ENCODE data around the gene MVB12B. TPM values are rescaled to one million over a fixed set of nuclear protein-coding genes. Genes with fewer than 3 reads are reported as not detected.

The MVB12B gene
- total RNA-seq, 1 experiment from 2014 or later, result 6.2 TPM

DNA sequence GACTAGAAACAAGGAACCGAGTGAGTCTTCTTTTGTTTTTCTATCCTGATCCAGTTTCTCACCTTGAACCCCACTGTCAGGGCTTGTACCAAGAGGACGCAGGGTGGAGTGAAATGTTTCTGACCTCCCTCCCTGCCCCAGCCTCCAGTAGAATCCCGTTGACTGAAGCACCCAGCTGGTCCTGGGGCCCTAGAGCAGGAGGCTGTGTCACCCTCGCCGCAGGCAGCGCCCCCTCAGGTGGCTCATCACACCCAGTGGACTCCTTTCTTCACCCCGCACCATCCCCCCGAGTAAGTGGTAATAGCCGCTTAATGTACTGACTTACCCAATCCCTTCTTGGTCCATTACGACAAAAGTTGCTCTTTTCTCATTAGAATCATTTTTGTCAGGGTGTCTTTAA is 53.8 kb downstream of the MVB12B start:
- no peak for DNase-seq (ENCODE audit: low read depth)

DNA sequence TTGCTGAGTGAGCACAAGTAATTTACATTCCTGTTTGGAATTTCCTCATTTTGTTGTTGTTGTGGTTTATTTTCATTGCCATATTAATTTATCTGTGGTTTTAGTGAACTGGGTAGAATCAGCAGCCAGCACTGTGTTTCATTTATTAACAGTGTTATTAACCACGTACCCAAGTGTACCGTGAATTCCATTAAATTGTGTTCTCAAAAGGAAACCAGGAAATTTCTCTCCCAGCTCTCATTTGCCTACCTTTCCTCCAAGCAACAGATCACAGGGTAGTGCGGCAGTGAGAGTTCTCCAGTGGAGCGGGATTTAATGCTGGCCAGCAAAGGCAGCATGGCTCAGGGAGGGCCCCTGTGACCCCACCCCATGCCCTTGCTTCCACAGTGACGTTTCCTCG is 54.6 kb downstream of the MVB12B start:
- DNase-seq (ENCODE audit: low read depth), result no peak

DNA sequence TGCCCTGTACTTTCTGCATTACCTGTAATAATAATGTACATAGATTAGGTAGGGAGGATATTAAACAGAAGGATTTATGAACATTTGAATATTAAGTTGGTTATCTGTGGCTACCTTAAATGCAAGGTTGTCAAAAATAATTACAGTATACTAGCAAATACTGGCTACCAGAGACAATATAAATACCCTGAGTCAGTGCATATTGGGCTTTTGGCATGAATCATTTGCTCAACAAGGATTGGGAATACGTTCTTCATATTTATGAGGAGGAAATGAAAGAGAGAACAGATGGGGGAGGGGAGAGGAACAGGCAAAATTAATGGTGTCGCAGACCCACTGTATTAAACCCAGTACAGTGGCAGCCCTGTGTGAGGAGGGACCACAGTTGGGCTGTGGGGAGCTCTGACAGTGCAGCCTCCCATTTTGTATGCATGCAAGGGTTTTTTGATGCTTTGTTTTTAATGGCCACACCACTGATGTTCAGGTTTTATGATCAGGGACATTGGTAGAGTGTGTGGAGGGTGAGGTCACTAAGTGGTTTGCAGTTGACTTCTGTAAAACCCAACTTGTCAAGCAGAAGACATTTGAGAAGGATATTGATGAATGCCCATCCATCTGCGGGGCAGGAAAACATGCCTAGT is 56.9 kb downstream of the MVB12B start:
- no peak for DNase-seq (ENCODE audit: low read depth)

DNA sequence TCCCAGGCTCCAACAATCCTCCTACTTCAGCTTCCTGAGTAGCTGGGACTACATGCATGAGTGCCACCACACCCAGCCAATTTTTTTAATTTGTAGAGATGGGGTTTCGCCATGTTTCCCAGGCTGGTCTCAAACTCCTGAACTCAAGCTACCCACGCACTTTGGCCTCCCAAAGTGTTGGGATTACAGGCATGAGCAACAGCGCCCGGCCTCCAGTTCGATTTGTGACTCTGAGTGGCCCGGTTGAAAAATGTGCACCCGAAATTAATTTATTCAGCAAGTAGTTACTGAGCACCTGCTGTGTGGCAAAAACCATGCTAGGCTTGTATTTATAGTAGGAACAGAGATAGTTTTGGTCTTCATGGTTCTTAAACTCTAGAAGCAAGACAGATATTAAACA is 58.3 kb downstream of the MVB12B start:
- no peak for DNase-seq (ENCODE audit: low read depth)

DNA sequence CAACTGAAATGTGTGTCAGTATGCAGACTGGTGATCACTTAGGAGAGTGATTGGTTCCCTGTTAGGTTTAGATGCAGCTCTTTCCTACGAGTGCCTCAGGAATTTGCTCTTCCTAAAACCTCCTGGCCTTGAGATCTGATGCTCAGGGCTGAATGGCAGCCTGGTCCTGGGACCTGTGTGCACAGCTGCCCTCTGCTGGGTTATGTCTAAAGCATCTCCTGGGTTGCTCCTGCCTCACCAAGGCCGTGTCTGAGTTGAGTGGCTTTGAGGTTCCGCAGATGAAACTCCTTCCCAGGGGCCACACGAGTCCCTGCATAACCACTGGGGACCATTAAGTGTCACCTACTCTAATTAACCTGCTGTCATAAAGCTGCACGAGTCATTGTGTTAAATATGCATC is 59.5 kb downstream of the MVB12B start:
- no peak for DNase-seq (ENCODE audit: low read depth)

DNA sequence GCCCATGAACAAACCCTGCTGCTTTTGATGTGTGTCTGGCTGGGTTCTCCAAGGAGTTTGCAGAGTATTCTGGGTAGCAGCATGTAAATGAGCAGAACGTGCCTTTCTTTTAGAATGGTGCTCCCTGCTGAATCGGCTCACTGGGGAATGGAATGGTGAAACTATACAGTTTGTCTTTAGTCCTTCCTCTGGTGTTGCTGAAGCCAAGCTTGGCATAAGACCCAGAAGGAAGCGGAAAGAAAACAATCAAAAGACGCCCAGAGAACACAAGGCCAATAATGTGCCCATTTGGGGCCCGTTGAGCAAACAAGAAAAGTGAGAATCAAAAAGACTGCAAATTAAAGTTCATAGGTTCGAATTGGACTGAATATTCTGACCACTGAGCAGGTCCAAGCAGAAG is 60.1 kb downstream of the MVB12B start:
- no peak for DNase-seq (ENCODE audit: low read depth)

DNA sequence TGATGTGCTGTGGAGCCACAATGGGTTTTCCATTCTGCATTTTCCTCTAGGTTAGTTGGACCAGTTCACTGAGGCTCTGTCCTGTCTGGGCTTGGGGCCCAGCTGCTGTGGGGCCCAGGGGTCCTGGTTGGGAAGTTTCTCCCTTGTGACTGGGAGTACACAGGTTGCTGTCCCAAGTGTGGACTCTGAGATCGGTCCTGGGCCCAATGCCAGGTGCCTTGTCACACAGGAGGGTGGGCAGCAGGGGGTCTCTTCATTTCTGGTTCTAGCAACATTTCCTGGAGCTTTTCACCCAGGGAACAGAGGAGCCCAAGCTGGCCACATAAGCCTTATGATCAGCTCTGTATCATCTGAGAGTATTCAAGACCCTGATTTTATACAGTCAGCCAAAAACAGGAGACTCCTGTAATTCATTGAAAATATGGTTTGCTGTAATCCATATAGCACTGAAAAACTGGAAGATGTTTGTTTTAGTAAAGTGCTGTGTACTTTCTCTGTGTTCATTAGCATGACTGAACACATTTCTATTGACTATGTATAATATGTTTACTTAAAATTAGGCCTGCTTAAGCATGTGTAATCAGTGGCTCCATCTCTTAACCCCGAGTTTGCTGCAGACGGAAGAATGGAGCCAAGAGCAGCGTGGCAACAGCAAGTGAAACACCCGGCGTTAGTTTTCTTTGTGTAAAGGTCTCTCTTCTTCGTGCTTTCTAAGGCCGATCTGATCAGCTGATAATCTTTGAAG is 62.5 kb downstream of the MVB12B start:
- DNase-seq (ENCODE audit: low read depth), result no peak

DNA sequence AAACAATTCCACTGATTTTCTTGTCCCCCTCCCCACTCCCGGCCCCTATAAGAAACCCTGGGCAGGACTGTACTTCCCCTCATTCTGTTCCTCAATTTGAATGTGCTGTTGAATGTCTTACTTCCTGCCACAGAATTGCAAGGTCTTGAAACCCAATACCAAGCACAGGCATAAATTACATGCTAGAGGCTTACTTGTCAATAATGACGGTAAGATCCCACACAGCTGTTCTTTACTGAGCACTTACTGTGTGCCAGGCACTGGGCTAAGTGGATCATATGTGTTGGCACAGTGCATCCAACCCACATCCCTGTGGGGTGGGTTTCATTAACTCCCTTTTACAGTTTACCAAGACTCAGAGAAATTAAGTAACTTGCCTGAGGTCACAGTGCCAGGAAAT is 63.4 kb downstream of the MVB12B start:
- DNase-seq (ENCODE audit: low read depth), result no peak

DNA sequence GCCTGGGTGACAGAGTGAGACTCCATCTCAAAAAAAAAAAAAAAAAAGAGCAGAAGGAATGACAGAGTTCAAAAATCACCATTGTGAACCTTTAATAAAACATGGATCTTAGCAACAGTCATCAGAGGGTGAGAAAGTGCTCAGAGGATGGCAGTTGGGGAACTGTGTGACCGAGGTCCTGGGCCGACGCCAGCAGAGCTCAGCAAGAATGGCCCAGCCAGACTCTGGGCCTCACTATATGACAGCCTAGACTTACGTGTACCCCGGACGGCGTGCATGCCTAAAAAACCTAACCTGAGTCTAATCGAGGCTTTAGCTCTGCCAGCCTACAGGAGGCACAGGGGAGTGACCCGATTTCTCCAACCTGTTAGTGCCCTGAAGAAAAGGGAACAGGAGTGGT is 64.3 kb downstream of the MVB12B start:
- DNase-seq (ENCODE audit: low read depth), result no peak

DNA sequence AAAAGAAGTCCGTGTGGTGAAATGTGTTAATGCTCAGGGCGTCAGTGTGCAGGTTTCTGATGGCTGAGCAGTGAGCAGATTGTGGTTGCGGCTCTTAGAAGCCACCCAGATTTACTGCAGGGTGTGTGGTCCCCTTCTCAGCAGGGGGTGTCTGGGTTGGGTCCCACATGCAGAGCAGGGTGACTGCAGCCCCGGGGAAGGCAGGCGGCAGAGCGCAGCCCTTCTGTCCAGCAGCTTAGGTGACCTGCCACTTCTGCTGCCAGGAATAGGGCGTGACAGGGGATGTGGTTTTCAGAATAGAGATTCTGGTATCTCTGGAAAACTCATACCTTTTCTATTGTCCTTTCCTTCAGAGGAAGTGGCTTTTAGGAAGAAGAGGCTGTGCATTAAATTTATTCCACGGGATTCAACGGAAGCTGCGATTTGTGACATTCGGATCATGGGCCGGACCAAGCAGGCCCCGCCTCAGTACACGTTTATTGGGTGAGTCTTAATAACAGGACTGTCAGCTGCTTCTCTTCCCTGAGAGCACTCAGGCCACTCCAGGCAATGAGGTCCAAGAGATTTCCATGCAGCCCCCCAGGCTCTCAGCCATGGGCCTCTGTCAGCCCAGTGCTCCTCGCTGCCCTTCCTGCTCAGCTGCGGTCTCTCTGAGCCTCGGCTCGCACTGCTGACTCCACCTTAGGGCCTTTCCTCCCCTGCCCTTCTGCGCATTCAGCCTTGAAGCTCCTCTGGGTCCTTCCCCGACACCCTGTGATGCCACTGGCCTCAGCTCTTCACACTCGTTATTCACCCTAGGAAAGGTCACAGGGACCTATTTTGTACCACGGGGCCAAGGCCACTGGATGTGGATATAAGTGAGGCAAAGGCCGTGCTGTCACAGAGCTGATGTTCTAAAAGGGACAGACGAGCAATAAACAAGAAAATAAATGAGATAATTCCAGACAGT is 65.4 kb downstream of the MVB12B start:
- DNase-seq (ENCODE audit: low read depth), result no peak

DNA sequence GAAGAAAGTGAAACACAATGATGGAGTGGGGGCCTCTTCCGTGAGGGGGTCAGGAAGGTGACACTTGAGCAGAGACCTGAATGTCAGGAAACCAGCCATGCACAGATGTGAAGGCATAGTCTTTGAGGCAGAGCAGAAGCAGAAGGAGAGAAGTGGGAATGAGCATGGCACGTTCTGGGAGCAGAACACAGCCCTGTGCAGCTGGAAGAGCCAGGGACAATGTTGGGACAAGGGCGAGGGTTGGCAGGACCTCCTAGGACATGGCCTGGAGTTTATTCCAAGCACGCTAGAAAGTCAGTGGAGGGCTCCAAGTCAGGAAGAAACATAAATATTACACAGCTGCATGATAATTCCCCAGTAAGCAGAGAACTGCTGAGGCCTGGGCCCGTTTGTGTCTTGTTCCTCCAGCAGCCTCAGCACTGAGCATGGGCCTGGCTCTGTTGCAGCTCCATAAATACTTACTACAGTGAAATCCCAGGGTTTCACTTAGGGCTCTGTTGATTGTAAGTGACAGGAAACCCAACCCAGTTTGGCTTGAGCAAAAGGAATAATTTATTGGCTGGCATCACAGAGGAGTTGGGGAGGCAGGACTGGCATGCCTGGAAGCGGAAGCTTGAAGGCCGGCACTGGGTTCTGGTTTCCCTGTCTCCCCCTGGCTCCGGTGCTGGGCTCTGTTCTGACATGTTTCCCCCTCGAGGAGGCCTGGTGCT is 66.2 kb downstream of the MVB12B start:
- no peak for DNase-seq (ENCODE audit: low read depth)

DNA sequence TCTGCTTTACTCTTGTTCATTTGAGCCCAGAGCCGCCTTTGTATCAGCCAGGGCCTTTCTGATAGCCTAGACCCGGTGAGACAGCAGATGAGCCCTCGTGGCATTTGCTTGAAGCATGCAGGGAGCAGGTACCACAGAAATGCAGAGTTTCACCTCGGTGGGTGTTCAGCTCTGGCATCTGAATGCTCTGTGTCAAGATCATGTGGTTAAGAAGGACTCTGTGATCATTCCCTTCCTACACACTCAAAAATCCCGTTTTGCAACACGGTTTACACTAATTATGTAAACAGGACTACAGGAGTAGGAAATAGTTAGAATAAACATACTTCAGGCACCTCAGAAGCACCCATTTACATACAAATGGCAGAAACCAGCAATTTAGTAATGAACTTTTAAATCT is 67.2 kb downstream of the MVB12B start:
- DNase-seq (ENCODE audit: low read depth), result no peak

DNA sequence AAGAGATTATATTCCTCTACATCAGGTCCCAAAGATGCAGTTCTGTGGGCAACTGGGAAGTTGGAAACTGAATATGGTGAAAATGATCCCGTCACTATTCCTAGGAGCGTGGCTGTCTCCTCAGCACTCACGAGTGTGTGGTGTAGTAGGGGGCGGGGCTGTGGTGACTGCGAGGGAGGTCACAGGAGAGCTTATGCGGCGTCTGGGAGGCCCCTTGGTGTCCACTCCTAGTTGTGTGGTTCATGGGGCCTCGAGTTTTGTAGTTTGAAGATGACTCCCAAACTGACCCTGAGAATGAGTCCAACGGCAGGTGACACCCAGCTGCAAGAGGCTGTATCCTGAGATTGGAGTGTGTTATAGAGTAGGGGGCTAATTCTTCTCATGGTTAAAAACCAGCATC is 68.2 kb downstream of the MVB12B start:
- DNase-seq (ENCODE audit: low read depth), result no peak

DNA sequence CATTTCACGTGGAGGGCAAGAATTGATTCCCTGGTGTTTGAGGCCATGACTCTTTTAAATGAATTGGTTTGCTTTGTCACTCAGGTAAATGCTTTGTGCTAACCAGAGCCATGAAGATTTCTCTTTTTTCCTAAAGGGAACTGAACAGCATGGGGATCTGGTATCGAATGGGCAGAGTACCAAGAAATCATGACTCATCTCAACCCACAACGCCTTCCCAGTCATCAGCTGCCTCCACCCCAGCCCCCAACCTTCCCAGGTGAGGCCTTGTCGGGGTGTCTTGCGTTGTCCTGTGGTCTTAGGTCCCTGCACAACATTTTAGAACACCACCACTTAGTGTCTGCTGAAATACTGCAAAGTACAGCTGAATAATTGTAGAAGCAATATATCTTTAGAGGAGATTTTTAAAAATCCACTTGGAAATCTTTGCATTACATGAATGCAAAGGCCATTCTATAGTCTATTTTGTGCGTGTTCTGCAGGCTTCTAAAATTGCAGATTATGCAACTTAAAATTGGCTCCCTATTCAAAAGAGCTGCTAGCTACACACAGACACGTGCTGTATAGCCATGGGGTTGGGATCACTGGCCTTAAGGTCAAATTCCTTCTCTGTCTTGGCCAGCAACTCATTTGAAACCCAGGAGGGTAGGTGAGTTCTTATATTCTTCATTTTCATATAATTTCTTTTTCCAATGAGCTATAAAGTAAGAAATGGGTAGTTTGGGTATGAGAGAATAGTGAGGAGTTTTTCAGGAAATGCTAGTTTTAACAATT is 69.0 kb downstream of the MVB12B start:
- peak; percentile 82 for DNase-seq (ENCODE audit: low read depth)

DNA sequence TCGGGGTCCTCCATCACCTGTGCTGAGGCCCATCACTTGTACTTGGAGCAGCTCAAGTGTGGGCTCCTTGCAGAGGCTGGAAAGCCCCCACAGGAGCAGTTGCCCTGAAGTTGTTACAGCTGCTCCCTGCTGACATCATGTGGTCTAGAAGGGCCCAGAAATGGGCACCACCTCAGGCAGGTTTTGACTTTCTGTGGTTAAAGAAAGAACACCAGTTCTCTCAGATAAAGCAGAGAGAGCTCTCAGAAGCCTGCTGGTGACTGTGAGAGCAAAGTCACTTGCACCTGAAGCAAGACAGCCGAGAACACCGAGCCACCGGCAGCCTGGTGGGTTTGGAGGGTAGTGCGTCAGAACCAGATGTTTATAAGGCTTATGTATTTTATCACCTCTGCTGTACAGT is 70.4 kb downstream of the MVB12B start:
- no peak for DNase-seq (ENCODE audit: low read depth)

DNA sequence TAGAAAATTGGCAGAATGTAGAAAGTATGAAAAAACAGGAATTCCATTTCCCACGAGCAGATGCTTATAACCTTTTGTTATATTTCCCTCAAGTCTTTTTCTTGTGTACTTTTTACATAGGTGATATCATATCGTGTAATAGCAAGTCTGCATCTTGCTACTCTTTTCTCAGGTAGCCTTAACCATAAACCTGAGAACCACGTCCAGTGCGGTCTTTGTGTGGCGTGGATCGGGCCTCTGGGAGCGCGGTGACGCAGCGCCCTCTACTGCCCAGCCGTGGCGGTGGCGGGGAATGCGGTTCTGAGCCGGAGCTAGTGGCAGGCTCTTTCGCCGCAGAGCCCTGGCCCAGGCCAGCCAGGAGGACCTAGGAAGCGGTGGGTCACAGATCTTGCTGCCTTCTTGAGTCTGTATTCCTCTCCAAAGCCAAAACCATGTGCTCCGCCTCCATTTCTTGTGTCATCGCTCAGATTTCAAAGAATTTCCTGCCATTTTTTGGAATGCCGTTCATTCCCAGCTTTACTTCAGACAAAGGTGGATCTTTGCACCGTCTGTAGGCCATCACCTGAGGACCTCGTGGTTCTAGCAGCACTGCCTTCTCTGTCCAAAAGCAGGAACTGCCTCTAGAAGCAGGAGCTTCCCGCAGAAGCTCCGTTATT is 71.9 kb downstream of the MVB12B start:
- DNase-seq (ENCODE audit: low read depth), result peak; percentile 64

DNA sequence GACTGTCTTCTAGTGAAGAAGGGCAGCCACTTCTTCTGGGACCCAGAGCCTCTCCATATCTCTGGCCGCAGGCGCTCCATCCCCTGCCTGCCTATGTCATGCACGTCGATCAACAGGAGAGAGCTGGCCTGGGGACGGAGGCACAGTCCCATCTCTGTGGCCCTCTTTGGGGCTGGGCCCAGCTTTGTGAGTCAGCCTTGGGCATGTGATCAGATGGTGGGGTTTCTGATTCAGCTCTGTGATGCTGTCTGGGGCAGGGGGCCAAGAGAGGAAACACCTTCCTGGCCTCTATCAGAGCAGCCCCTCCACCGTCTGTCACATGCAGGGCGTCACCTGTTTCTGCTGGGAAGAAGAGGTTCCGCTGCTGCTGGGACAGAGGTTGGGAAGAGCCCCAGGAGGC is 72.6 kb downstream of the MVB12B start:
- peak; percentile 49 for DNase-seq (ENCODE audit: low read depth)

DNA sequence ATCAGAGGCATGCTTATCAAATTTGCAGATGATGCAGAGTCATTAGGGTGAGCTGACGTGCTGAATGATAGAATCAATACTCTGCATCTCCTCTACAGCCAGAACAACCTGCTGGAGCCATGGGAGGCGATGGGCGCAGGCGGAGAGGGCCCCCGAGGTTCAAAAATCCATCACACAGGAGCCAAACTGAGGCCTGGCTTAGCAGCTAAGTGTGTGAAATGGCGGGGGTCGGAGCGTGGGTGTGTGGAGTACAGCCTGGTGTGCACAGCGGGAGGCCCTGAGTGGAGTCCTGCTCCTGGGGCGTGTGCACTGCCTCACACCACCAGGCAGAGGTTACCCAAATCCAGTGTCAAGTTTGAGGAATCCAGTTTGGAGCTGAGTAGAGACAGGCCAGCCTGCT is 73.2 kb downstream of the MVB12B start:
- DNase-seq (ENCODE audit: low read depth), result no peak

DNA sequence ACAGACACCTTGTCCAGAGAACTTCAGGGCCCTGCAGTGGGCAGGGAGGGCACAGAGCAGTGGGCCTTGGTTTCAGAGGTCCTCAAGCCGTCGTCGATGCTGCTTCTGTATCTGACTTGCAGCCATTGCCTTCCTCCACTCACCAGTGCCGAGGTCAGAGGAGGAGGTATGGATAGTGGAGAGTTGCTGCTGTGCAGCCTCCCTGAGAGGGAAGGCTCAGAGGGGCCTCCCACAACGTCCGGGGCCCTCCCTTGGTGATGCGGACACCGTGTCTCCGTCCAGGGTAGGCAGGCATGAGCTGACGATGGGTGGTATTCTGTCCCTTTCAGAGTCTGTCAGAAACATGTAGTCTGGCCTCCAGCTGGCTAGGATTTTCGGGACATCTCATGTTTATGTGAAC is 73.9 kb downstream of the MVB12B start:
- DNase-seq (ENCODE audit: low read depth), result no peak

DNA sequence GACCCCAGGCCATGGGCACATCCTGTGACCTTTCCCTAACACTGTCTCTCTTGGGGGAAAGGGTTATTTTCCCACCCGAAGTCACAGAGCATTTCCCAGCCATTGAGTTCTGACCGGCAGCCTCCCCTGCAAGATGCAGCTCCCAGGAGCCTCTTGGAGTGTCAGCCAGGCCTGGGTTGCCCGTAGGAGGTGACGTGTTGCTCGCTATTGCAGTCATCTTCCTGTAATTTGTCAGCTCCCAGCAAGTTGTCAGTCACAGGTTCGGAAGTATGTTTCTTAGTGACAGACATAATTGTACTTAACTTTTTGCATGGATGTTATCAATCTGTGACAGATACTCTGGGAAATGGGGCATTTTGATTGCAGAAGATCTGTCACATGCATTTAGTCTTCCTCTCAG is 74.5 kb downstream of the MVB12B start:
- DNase-seq (ENCODE audit: low read depth), result no peak
